Activated CD4-positive, alpha-beta T cell treated with anti-CD3 and anti-CD28 coated beads, Interleukin-2, Interleukin-6, amounts not matched to agents 100 ng/mL and 50 ng/mL, durations not matched to agents 16 hours and 8 hours (primary cell): ENCODE measurements around the gene APOBEC3C.
"Not testable (repeated sequence)": the region's sequence is repeated elsewhere in the genome, so short reads cannot be mapped to it uniquely, and the experiment has no call there.

Source experiments
- DNase-seq: peaks from one replicate; pipeline ENCODE4 v3.0.0-alpha.2; 2020

APOBEC3C gene

GRCh38 chr22:38984224-38984623 is 29.8 kb upstream of the APOBEC3C start:
- DNase-seq, result no peak

DNA sequence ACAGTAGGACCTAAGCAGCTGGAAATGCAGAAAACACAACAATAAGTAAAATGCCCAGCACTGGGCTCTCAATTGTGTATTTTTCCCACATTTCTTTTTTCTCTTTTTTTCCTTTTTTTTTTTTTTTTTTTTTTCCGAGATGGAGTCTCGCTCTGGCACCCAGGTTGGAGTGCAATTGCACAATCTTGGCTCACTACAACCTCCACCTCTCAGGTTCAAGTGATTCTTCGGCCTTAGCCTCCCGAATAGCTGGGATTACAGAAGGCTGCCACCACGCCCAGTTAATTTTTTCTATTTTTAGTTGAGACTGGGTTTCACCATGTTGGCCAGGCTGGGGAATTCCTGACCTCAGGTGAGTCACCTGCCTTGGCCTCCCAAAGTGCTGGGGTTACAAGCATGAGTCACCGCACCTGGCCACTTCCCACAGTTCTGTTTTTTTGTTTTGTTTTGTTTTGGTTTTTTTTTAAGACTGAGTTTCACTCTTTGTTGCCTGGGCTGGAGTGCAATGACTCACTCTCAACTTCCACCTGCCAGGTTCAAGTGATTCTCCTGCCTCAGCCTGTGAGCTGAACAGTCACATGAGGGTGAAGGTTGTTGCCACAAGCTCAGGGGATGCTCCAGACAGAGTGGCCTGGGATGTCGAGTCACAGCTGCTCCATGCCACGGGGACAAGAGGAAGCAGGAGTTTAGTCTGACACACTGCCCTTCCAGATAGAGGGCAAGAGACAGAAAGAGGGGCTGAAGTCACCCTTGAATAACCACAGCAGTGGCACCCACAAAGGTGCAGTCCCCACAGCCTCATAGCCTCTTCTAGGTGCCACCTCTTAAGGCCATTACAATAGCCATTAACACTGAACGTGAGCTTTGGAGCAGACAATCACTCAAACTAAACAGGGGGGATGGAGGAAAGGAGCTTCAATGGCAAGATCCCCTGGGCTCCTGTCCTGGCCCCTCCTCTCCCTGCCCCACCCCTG is 29.0 kb upstream of the APOBEC3C start:
- DNase-seq, result peak; percentile 80

DNA sequence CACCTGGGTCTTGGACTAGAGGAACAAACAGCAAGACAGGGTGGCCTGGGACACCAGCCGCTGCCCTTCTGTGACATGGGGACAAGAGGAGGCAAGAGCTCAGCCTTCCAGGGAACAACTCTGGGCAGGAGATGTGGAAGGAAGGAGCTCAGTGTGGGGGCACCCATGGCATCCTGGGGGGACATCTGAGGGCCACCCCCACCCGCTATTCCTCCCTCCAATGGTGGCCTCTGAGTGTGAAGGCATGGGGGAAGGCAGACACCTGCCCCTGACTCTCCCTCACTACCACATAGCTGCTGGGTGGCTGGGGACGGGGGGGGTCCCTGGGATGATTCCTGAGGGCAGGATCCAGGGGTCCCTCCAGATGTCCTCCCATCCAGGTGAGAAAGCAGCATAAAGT is 27.4 kb upstream of the APOBEC3C start:
- DNase-seq, result no peak

- no peak for DNase-seq
Measured at GRCh38 chr22:38987171-38987895, 26.7 kb upstream of the APOBEC3C start.

GRCh38 chr22:38989466-38989865 is 24.6 kb upstream of the APOBEC3C start:
- no peak for DNase-seq

GRCh38 chr22:38992871-38993371 is 21.1 kb upstream of the APOBEC3C start:
- DNase-seq, result not testable (repeated sequence)

DNA sequence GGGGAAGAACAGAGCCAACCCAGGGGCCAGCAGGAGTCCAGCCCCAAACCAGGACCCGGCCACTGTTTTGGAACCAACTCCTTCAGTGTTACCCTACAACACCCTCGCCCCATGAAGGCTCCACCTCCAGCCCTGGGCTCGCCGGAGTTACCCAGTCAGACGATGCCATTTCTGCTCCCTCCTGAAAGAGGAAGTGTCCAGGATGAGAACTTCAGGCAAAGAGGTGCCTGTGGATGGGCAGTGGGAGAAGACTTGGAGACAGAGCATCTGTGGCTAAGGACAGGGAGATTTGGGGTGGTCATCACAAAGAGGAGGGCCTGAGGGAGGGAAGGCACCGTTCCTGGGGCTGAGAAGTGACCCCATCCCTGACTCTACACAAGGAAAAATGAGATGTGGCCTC is 18.0 kb upstream of the APOBEC3C start:
- no peak for DNase-seq

DNA sequence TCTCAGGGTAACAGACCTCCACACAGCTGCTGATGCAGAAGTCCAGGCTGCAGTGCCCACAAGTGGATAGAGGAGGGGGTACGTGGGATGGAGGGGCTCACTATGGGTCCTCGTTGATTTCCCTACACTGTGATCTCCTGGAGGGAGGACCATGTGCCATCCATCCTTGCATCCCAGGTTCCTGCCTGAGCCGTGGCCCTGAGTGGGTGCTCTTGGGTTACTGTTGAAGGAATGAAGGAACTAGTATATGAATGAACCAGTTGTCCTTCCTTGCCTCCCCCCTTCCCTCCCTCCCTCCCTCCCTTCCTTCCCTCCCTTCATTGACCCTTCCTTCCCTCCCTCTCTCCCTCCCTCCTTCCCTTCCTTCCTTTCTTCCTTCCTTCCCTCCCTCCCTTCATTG is 16.5 kb upstream of the APOBEC3C start:
- DNase-seq, result no peak

DNA sequence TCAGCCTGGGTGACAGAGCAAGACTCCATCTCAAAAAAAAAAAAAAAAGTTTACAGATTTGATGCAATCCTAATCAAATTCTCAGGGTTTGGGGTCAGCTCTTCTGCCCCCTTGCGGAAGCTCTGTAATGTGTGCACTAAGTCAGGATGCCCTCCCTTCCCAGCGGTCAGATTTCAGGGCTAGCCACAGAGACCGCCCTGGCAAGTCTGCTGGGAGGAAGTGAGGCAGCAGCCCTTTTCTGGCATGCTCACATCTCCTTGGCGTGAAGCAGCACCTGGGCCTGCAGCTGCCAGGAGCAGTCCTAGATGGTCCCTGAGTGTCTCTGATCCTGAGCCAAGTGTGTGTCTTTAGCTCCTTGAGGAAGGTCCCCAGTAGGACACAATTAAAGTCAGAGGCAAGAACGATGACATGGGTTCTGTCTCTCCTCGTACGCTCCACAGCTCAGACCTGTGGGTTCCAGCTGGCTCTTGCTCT is 10.9 kb upstream of the APOBEC3C start:
- DNase-seq, result peak; percentile 87

DNA sequence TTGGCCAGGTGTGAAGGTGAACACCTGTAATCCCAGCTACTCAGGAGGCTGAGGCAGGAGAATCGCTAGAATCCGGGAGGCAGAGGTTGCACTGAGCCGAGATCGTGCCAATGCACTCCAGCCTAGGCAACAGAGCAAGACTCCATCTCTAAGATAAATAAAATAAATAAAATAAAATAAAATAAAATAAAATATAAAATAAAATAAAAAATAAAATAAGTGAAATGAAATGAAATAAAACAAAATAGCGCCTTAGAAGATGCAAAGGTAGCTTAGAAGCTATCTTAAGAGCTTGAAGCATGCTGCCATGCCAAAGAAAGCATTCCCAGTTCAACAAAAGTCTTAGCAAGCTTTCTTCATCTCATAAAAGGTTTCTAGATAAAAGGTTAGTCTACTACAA is 6.9 kb upstream of the APOBEC3C start:
- no peak for DNase-seq

DNA sequence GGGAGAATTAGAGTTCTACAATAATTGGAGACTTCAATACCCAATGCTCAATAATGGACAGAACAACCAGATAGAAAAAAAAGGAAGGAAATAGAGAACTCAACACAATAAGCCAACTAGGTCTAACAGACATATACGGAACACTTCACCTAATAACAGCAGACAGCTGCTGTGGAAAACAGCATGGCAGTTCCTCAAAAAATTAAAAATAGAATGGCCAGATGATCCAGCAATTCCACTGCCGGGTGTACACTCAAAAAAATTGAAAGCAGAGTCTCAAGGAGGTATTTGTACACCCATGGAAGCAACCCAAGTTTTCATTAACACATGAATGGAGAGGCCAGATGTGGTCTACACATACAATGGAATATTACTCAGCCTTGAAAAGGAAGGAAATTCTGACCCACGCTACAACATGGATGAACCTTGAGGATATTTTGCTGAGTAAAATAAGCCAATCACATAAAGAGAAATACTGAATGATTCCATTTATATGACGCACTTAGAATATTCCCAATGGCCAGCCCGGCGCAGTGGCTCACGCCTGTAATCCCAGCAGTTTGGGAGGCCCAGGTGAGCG is 5.7 kb upstream of the APOBEC3C start:
- not testable (repeated sequence) for DNase-seq

DNA sequence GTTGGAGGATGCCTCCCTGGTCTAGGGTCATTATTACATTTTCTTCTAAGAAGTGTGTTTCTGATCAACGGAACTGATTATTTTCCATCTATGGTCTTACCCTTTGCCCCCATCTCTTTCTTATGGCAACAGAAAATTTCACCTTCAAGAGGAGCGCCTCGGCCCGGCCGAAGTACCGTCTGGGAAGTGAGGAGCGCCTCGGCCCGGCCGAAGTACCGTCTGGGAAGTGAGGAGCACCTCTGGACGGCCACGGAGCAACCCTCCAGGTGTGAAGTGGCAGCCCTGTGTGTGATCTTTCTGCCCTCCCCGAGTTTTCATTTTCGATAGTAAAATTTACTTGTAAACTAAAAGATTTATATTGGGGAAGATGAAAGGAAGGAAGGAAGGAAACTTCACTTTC is 3.1 kb upstream of the APOBEC3C start:
- DNase-seq, result no peak

GRCh38 chr22:39012533-39013511 is 1.2 kb upstream of the APOBEC3C start:
- DNase-seq, result no peak

DNA sequence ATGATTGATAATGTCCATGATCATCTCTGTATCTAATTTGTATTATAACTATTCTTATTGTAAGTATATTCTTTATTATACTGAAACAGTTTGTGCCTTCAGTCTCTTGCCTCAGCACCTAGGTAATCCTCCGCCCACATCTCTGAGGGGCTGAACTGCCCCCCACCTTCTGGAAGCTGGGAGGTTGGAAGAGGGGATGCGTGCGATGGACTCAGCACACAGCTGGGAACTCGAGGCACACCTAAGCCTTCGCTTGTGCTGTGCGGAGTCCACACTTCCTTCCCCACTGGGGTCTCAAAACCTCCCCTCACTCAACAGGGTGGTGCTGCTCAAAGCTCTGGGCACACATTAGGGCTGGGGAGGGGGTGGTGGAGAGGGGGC is 506 bp upstream of the APOBEC3C start:
- DNase-seq, result not testable (repeated sequence)

- DNase-seq, result peak; percentile 27
Measured at GRCh38 chr22:39014723-39015121, 665 bp downstream of the APOBEC3C start.

DNA sequence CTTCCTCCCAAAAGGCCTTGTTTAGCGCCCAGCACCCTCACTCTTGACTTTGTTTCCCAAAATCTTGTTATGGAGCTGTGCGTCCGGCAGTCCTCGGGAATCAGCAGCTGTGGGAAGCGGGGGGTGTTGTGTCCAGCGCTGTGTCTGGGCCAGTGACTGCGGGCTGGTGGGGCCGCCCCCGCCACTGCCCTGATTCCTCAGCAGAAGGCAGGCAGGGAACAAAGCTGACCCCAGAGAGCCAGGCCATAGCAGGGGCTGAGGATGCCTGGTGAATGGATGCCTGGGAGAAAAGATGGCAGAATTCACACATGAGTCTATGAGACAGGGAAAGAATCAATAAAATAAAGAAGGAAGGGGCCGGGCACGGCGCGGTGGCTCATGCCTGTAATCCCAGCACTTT is 2.5 kb downstream of the APOBEC3C start:
- DNase-seq, result no peak

DNA sequence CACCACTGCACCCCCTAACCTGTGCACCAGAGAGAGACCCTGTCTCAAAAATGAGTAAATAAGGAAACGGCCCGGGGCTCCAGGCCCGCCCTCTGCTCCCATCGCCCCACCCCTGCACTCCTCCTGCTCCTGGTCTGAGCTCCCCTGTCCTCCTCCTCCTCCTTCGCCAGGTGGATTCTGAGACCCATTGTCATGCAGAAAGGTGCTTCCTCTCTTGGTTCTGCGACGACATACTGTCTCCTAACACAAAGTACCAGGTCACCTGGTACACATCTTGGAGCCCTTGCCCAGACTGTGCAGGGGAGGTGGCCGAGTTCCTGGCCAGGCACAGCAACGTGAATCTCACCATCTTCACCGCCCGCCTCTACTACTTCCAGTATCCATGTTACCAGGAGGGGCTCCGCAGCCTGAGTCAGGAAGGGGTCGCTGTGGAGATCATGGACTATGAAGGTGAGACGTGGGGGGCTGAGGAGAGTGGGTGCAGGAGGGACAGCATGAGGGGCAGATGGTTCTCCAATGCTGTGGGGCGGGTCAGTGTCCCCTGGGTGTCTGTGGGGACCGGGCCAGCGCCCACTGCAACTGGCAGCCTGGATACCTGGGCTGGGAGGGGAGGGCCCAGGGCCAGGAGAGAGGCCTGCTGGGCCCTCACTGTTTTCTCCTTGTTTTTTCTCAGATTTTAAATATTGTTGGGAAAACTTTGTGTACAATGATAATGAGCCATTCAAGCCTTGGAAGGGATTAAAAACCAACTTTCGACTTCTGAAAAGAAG is 3.7 kb downstream of the APOBEC3C start:
- no peak for DNase-seq

- not testable (repeated sequence) for DNase-seq
Measured at GRCh38 chr22:39020021-39020651, 6.1 kb downstream of the APOBEC3C start.

DNA sequence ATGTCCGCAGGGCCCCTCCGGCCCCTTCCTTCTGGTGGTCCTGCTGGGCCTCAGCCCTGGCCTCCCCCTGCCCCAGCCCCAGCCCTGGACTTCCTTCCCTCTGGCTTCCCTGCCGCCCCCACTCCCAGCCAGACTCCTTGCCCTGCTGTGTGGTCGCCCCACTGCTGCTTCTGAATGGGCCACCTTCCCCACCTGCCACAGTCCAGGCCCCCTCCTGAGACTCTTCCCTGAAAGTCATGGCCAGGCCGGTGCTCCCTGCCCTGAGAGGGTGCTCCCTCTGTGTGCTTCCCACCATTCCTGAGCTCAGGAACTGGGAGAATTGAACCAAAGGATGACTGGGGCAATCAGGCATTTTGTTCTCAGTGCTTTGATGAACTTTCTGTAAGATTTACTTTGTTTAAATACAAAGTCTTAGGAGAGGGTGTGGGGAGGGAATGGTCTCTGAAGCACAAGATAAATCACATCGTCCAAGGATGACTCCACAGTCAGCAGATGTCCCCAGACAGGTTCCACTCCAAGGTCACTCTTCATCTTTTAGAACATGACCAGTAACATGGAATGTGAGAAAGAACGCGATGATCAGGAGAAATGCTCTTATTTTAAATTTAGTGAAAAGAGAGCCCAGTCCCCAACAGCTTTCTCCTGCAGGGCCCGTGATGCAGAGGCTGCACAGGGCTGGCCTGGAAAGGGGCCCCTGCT is 7.6 kb downstream of the APOBEC3C start:
- peak; percentile 16 for DNase-seq
